VCaP (cell line): ENCODE data around the gene GTF3C1.

Source experiments
- H3K27ac ChIP-seq: fragments of 450-650 bp; 2 replicates; pipeline ENCODE4 v1.5.1; 2017
- TF ChIP-seq, protein P1 (sequence below): fragments of 450-650 bp; conservative IDR thresholded peaks from 2 replicates; pipeline ENCODE4 v1.5.1; 2017; ENCODE audit warnings: mild to moderate bottlenecking, moderate library complexity

GTF3C1 gene

DNA sequence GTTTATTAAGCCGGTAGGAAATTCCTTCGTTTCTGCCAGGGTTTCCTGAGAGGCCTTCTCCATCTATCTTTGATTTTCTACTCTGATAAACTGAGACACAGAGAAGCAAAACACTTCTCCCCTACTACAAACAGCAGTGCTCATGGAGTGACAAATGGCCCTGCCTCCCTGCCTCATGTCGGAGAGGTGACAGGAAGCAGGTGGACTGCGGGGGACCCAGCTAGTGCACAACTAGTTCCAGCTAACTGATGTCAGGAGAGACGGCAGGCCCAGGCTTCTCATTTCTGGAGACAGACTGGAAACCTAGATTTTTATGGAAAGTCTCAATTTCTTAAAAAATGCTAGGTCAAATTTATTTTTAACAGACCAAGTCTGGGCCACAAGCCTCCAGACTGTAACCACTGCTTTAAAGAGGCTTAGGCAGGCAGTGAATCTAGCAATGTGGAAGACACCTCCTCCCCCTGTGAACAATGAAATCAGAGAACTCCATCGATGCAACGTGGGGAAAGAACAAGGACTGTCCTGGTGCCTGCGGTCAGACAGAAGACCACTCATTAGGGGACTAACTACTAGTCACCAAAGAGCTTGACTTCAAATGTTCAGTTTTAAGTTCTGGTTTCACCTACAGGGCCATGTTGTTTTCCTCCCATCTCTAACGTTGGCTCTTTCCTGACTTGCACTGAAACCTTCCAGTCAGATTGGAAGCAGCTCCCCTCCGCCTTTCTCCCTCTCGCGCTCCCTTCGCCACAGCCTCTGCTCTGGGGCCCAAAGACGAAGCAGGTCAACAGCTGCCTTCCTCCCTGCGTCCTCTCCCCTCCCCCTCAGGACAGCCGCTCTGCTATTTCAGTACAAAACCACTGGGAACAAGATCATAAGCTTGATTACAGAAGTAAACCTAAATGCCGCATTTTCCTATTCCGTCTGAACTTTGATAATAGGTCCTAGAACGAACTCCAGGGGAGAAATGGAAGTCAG lies 17.6 kb downstream of the GTF3C1 start:
- H3K27ac ChIP-seq: peak overlapping the region; percentile 73; the same call in 1 of the 2 replicates
- TF ChIP-seq, protein P1, sequence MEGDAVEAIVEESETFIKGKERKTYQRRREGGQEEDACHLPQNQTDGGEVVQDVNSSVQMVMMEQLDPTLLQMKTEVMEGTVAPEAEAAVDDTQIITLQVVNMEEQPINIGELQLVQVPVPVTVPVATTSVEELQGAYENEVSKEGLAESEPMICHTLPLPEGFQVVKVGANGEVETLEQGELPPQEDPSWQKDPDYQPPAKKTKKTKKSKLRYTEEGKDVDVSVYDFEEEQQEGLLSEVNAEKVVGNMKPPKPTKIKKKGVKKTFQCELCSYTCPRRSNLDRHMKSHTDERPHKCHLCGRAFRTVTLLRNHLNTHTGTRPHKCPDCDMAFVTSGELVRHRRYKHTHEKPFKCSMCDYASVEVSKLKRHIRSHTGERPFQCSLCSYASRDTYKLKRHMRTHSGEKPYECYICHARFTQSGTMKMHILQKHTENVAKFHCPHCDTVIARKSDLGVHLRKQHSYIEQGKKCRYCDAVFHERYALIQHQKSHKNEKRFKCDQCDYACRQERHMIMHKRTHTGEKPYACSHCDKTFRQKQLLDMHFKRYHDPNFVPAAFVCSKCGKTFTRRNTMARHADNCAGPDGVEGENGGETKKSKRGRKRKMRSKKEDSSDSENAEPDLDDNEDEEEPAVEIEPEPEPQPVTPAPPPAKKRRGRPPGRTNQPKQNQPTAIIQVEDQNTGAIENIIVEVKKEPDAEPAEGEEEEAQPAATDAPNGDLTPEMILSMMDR: no peak

DNA sequence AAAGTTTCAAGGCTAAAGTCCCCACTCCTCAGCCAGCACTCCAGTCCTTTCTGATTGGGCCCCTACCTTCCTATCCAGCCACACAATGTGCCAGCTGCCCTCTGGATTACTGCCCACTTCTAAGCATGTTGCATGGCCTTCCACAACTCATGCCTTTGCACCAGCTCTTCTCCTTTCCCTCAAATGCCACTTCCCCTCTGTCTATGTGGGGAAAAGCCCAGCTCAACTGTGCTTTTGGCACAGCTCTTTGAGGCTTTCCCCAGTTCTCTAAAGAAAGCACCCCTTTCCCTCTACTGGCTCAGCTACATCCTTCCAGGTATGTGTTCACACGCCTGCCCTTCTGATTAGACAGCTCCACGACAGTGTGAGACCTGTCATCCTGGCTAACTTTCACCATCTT lies 18.5 kb downstream of the GTF3C1 start:
- TF ChIP-seq, protein P1: no peak
- peak overlapping the region; percentile 73; the same call in 1 of the 2 replicates for H3K27ac ChIP-seq

DNA sequence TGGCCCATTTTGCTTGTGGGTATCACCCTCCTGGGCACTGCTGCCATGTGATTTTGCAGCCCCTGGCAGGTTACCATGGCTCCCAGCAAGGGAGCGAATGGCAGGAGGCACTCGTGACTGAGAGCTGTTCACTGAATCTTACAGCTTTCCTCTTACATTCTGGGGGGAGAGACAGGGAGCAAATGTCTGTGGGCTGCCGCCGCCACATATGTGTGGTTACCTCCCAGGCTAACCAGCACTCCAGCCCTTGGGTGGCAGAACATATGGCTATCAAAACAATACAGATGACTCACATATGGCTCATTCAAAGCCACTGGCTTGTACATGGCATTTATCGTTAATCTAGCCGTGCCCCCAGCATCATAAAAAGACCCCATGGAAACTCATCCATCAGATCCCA lies 19.8 kb downstream of the GTF3C1 start:
- TF ChIP-seq, protein P1: no peak
- peak overlapping the region; percentile 73 for H3K27ac ChIP-seq

DNA sequence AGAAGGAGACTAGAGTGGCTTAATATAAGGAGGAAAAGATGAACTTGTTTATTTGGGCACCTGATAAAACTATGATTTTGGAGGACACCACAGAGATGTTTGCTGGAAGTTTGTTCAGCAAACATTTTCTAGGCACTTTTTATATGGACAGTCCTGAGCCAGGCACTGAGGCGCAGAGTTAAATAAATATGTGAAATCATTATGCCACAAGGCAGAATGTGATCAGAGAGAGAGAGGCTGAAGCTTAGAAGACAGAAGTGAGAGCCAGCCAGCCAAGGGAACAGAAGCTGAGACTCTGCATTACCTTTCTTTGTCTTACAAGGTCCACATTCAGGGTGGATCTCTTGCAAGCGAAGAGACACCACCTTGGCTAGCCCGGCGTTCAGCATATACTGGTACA lies 21.4 kb downstream of the GTF3C1 start:
- TF ChIP-seq, protein P1: no peak
- H3K27ac ChIP-seq: peak overlapping the region; percentile 73

DNA sequence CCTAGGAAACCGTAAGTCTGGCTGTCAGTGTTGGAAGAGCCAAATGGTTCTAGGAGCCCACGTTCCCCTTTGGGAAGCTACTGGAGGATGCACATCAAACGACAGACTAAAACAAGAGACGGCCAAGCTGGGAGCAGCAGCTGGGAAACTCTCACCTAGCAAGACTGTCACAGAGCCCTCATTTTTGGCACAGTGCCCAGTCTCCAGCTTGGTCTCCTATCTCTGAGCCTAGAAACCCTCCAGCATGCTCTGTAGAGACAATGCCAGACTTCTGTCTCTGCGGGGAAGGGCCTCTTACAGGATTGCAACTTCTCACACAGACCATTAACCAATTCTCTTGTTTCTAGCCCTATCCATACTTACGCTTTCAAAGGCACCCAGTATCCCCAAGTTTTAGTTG lies 23.5 kb downstream of the GTF3C1 start:
- no peak overlapping the region; the same call in 1 of the 2 replicates for H3K27ac ChIP-seq
- TF ChIP-seq, protein P1: no peak

DNA sequence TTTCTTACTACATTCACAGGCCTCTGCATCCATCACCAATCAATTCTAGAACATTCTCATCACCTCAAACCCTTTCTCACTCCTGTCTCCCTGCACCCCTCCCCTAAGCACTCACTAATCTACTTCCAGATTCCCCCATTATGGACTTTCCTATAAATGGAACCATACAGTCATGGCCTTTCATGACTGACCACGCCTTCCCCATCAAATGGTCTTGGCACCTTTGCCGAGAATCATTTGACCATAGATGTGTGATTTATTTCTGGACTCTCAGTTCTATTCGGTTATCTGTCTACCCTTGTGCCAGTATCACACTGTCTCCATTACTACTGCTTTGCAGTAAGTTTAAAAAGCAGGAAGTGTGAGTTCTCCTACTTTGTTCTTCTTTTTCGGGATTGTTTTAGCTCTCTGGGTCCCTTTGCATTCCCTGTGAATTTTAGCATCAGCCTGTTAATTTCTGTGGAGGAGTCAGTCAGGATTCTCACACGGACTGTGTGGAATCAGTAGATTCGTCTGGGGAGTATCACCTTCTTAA lies 27.5 kb downstream of the GTF3C1 start:
- no peak overlapping the region for H3K27ac ChIP-seq
- TF ChIP-seq, protein P1: no peak

DNA sequence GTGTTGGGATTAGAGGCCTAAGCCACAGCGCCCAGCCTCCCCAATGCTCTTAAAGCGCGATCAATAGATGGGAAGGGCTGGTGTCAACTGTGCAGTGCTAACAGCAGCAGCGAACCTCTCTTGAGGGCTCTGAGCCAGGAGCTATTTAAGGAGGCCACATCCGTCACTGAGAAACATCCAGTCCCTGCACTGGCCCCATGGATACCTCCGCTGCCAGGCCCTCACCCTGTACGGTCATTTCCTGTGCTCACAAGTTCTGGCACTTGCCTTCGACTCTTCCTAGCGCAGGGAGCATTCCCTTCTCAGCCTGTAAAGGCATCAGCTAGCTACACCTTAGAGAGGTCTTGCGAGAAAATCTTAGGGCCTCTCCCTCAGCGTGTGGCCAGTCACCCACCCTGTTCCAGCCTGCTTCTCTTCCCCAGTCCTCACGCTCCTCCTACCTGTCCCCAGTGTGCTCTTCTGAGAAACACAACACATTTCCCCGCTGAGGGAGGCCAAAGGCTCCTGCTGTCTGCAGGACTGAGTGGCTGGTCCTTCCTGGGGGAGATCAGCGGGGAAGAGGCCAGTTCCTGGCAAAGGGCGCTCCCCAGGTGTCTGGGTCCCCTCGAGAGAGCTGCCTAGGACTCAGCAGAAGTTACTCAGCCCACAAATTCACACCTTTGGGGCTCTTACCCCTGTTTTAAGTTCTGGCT lies 28.6 kb downstream of the GTF3C1 start:
- H3K27ac ChIP-seq: no peak overlapping the region
- TF ChIP-seq, protein P1: no peak
